ENCODE results near the gene DNAJC2.
"Not testable (repeated sequence)": the region's sequence is repeated elsewhere in the genome, so short reads cannot be mapped to it uniquely, and the experiment has no call there.

DNAJC2 gene

GRCh38 chr7:103338864-103339263 is 5.7 kb downstream of the DNAJC2 start:
- no peak for DNase-seq

- DNase-seq, result no peak
These were observed 7.8 kb downstream of the DNAJC2 start for GRCh38 chr7:103336761-103337160.

GRCh38 chr7:103325744-103326143 is 18.8 kb downstream of the DNAJC2 start:
- DNase-seq, result no peak

- DNase-seq, result no peak
These were observed 27.6 kb downstream of the DNAJC2 start for GRCh38 chr7:103317009-103317408.

GRCh38 chr7:103316380-103316941 is 28.1 kb downstream of the DNAJC2 start:
- no peak for DNase-seq

- DNase-seq, result no peak
These were observed 29.7 kb downstream of the DNAJC2 start for GRCh38 chr7:103314852-103315251.

- no peak for DNase-seq
These were observed 36.9 kb downstream of the DNAJC2 start for GRCh38 chr7:103307503-103308231.

GRCh38 chr7:103301441-103301840 is 43.1 kb downstream of the DNAJC2 start:
- DNase-seq, result no peak

- no peak for DNase-seq
These were observed 44.9 kb downstream of the DNAJC2 start for GRCh38 chr7:103299660-103300059.

- DNase-seq, result no peak
These were observed 46.8 kb downstream of the DNAJC2 start for GRCh38 chr7:103297837-103298179.

- peak; percentile 98 for DNase-seq
These were observed 47.4 kb downstream of the DNAJC2 start, which contains the start of gene PMPCB for GRCh38 chr7:103296901-103297836. Gene PMPCB (plus strand): TSS chr7:103297435. CDS start chr7:103297460, 25 bp downstream.

- DNase-seq, result no peak
These were observed 51.0 kb downstream of the DNAJC2 start for GRCh38 chr7:103293526-103293925.

GRCh38 chr7:103292122-103292521 is 52.4 kb downstream of the DNAJC2 start:
- DNase-seq, result no peak

GRCh38 chr7:103282802-103283427 is 61.7 kb downstream of the DNAJC2 start:
- DNase-seq, result not testable (repeated sequence)

GRCh38 chr7:103280803-103281155 is 63.8 kb downstream of the DNAJC2 start:
- peak; percentile 29 to 33 for DNase-seq

- DNase-seq, result peak; percentile 84 to 89
These were observed 64.4 kb downstream of the DNAJC2 start for GRCh38 chr7:103279963-103280802.

GRCh38 chr7:103279636-103279962 is 65.0 kb downstream of the DNAJC2 start:
- peak in 1 of 2 experiments; percentile 34 for DNase-seq

GRCh38 chr7:103278195-103278594 is 66.4 kb downstream of the DNAJC2 start:
- DNase-seq, result not testable (repeated sequence)

- not testable (repeated sequence) for DNase-seq
These were observed 69.7 kb downstream of the DNAJC2 start for GRCh38 chr7:103274867-103275266.

GRCh38 chr7:103273374-103273773 is 71.2 kb downstream of the DNAJC2 start:
- not testable (repeated sequence) for DNase-seq

- DNase-seq, result not testable (repeated sequence)
These were observed 78.3 kb downstream of the DNAJC2 start for GRCh38 chr7:103266229-103266628.

GRCh38 chr7:103264054-103264453 is 80.5 kb downstream of the DNAJC2 start:
- DNase-seq, result not testable (repeated sequence)

Measured in activated CD4-positive, alpha-beta T cell treated with anti-CD3 and anti-CD28 coated beads, Interleukin-2, amount 50 U/mL, for 48 hours (primary cell).